Neural cell (in vitro differentiated cells): ENCODE results near the gene LIPA.

Experiments used
- RAD21 ChIP-seq: fragments of 450-650 bp; conservative IDR thresholded peaks from 2 replicates; pipeline ENCODE4 v1.6.1; 2014; ENCODE audit warnings: antibody characterized with exemption, mild to moderate bottlenecking, moderate library complexity
- REST ChIP-seq: IDR thresholded peaks from 2 replicates; pipeline ENCODE4 v1.6.1; 2012; ENCODE audit warnings: borderline replicate concordance
- TF ChIP-seq, protein P1 (sequence below): fragments of 450-650 bp; IDR thresholded peaks from 2 replicates; pipeline ENCODE4 v1.5.1; 2014; ENCODE audit warnings: antibody characterized with exemption, mild to moderate bottlenecking, moderate library complexity; ENCODE audit not compliant: poor library complexity, severe bottlenecking

GRCh38 chr10:89296220-89296648, 44.7 kb upstream of the LIPA start:
- TF ChIP-seq, protein P1, sequence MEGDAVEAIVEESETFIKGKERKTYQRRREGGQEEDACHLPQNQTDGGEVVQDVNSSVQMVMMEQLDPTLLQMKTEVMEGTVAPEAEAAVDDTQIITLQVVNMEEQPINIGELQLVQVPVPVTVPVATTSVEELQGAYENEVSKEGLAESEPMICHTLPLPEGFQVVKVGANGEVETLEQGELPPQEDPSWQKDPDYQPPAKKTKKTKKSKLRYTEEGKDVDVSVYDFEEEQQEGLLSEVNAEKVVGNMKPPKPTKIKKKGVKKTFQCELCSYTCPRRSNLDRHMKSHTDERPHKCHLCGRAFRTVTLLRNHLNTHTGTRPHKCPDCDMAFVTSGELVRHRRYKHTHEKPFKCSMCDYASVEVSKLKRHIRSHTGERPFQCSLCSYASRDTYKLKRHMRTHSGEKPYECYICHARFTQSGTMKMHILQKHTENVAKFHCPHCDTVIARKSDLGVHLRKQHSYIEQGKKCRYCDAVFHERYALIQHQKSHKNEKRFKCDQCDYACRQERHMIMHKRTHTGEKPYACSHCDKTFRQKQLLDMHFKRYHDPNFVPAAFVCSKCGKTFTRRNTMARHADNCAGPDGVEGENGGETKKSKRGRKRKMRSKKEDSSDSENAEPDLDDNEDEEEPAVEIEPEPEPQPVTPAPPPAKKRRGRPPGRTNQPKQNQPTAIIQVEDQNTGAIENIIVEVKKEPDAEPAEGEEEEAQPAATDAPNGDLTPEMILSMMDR: no peak
- no peak for TF ChIP-seq RAD21
- TF ChIP-seq REST: no peak
